NCI-H2196 treated with DMSO at 0.1 percent for 48 hours (cell line): ENCODE data around the gene DYNLRB1.
"Not testable (repeated sequence)": the region's sequence is repeated elsewhere in the genome, so short reads cannot be mapped to it uniquely, and the experiment has no call there.

Source experiments
- DNase-seq: peaks from one replicate; lab custom pipeline; 2025; ENCODE audit not compliant: unreplicated experiment; lab: John Stamatoyannopoulos, UW

Gene DYNLRB1

GRCh38 chr20:34511891-34512265 is 4.3 kb upstream of the DYNLRB1 start:
- no peak for DNase-seq

- no peak for DNase-seq
Measured at GRCh38 chr20:34512266-34512954, 3.8 kb upstream of the DYNLRB1 start.

- DNase-seq, result no peak
Measured at GRCh38 chr20:34512955-34513419, 3.2 kb upstream of the DYNLRB1 start.

DNA sequence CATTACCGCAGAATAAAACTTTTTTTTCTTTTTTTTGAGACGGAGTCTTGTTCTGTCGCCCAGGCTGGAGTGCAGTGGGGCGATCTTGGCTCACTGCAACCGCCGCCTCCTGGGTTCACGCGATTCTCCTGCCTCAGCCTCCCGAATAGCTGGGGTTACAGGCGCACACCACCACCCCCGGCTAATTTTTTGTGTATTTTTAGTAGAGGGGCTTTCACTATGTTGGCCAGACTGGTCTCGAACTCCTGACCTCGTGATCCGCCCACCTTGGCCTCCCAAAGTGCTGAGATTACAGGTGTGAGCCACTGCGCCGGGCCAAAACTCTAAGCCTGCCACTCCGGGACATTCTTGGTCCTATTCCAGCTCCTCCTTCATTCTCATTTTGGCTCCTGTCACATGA is 2.2 kb upstream of the DYNLRB1 start:
- not testable (repeated sequence) for DNase-seq

- DNase-seq, result no peak
Measured at GRCh38 chr20:34514897-34515483, 1.2 kb upstream of the DYNLRB1 start.

DNA sequence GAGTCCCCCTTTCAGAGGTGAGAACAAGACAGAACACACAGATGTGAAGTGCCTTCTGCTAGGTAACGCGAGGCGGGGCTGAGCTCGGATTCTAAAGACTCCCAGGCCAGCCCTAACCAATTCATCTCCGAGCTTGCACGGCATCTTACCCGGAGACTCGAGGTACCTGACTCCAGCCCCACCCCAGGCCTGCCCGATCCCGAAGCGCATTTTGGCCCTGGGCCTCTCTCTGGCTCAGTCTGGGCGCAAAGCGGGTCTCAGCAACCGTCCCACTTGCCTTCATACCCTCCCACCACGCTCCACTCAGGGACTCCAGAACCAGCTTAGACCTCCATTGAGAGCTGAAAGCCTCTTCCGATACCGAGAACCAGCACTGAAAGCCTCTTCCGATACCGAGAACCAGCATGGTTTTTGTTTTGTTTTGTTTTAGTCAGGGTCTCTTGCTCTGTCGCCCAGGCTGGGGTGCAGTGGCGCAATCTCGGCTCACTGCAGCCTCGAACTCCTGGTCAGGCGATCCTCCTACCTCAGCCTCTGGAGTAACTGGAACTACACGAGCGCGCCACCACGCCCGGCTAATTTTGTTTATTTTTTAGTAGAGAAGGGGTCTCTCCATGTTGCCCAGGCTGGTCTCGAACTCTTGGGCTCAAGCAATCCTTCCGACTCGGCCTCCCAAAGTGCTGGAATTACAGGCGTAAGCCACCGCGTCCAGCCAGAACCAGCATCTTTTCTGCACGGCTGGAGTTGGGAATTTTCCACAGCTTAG is 557 bp upstream of the DYNLRB1 start:
- DNase-seq, result peak; percentile 74

- DNase-seq, result no peak
Measured at GRCh38 chr20:34517114-34517505, 888 bp downstream of the DYNLRB1 start.

GRCh38 chr20:34518863-34519262 is 2.6 kb downstream of the DYNLRB1 start:
- DNase-seq, result not testable (repeated sequence)

GRCh38 chr20:34519841-34520240 is 3.6 kb downstream of the DYNLRB1 start:
- not testable (repeated sequence) for DNase-seq

DNA sequence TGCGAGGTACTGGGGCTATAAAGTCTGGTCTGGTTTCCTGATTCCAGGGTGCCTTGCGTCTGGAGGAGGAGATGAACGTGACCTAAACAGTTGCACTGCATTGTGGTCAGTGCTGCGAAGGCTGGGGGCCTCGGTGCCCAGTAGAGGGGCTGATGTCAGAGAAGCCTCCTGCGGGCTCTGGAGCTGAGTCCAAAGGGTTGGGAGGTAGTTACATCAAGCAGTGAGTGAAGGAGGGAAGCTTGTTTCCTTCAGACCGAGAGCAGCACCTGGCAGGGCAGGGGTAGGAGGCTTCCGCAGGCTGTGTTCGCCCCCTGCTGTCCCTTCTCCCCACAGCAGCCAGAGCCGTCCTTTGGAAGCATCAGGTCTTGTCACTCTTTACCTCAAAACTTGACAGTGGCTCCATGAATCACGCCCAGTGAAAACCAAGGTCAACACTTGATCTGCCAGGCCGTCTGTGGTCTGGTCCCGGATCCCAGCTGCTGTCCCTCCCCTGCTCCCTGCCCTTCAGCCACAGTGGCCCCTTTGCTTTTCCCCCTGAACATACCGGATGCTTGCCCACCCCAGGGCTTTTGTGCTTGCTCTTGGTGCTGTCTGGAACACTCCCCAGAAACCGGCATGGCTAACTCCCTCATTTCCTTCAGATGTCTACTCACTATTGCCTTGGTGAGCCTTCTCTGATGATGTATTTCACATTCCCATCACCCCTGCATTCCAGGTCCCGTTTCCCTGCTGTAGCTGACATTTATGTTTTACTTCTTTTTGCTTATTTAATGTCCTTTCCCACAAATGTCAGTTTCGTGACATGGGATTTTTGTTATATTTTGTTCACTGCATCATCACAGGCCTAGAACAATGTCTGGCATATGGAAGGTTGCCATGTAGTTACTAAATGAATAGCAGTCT is 7.0 kb downstream of the DYNLRB1 start:
- peak; percentile 42 for DNase-seq

DNA sequence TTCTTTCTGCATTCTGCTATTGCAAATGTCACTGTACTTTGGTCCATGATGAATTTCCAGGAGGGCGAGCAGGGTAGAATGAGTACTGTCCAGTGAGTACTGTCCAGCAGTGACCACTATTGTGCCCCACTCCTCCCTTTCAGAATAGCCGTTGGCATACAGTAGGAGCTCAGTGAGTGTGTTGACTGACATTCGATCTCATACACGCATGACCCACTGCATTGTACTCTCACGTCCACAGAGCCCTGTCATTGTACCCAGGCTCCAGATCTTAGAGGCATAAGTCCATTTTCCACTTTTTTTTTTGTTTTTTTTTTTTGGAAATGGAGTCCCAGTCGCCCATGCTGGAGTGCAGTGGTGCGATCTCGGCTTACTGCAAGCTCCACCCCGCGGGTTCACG is 8.2 kb downstream of the DYNLRB1 start:
- DNase-seq, result no peak

DNA sequence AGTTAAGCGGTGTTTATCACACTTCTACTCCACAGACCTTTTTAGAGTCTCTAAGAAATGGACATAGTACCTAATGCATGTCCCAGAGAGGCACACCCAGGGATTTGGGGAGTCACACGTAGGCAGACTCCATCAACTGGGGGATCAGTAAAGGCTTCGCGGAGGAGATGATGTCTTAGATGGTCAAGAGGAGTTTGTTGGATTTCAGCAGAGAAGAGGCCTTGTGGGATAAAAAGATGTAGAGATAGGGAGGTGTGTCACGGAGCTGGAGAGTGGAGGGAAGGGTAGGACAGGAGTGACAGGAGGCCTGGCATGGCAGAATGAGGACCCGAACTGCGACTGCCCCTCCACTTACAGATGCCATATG is 9.1 kb downstream of the DYNLRB1 start:
- DNase-seq, result no peak

DNA sequence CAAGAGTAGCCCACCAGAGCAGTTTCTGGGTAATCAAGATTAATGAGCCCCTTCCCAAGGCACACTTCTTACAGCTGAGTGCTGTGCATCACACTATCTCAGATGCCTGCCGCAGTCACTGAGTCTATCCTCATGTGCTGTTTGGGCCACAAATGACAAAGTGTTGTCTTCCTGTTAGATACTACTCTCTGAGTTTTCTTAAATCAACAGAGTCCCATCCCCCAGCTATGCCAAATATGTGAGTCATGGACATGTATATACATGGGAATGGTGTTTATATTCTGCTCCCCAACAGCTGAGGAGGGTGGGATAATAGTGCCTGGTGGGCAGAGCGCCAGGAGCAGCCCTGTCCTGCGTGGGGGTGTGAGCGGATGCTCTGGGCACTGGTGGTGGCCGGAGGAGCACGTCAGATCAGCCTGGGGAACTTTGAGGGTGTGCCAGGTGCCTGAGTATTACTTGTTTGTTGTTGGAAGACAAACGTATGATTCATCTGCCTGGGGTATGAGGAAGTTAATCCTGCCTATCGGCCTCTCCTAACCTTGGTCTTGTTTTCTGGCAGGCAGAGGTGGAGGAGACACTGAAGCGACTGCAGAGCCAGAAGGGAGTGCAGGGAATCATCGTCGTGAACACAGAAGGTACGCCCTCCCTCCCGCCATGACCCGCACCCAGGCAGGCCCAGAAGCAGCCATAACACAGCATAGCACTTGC is 9.6 kb downstream of the DYNLRB1 start:
- DNase-seq, result peak; percentile 94

DNA sequence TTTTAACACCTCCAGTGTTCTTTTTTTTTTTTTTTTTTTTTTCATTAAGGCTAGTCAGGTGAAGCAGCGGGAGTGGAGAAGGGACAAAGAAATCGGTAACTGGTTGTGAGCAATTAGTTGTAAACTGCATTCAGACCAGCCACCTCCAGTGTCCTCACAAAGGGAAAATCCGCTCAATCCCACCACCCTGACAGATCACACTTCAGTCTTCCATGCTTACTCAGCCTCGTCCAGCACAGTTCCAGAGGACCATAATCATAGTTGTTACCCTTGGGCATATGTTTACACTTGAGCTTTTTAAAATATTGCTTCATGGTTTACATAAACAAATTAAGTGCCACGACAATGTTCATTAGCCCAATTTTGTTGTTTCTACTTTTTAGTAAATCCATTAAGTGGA is 10.2 kb downstream of the DYNLRB1 start:
- no peak for DNase-seq

DNA sequence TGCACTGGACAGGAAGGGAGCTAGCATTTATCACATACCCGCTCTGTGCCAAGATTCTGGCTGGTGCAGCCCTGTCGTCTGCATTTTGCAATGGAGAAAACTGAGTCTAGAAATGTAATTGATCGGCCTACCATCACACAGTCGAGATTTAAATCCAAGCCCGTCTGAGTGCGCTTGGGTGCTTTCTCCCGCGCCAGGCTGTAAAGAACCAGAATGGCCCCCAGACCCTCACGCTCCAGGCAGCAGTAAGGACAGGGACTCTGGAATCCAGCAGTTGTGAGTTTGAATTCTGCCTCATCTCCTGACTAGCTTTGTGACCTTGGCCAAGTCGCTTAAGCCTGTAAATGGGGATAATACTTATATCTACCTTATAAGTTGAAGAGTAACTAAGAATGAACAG is 10.8 kb downstream of the DYNLRB1 start:
- no peak for DNase-seq

- DNase-seq, result no peak
Measured at GRCh38 chr20:34528921-34529297, 12.7 kb downstream of the DYNLRB1 start.

DNA sequence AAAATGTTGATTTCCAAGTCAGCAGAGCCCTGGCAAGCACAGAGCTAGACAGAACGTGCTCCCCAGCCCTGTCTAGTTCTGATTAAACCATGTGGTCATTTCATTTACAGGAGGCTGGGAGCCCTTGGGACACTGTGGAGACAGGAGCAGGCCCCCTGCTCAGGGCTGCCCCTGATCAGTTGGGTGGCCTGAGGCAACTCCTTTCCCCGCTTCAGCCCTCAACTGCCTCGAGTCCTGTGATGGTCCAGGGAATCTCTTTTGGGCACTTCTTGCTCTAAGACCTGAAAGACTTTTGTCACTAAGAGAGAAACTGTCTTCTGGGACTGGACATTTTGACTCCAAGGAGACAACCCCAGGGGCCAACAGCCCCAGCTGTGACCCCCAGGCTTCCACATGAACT is 13.5 kb downstream of the DYNLRB1 start:
- DNase-seq, result no peak

DNA sequence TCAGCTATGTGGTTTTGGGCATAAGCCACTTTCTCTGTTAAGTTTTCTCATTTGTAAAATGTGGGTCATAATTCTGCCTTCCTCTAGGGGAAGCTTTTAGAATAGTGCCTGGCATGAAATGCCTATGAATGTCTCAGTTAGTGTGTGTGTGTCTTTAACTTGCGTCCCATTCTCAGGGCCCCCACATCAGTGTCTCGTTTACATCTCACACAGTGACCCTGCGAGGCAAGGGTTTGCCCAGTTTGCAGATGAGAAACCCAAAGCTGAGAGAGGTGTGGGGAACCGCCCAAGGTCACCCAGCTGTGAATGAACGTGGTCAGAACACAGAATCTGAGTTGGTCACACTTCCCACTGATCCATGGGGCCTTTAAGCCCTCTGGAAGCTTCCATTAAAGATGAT is 14.1 kb downstream of the DYNLRB1 start:
- DNase-seq, result no peak

DNA sequence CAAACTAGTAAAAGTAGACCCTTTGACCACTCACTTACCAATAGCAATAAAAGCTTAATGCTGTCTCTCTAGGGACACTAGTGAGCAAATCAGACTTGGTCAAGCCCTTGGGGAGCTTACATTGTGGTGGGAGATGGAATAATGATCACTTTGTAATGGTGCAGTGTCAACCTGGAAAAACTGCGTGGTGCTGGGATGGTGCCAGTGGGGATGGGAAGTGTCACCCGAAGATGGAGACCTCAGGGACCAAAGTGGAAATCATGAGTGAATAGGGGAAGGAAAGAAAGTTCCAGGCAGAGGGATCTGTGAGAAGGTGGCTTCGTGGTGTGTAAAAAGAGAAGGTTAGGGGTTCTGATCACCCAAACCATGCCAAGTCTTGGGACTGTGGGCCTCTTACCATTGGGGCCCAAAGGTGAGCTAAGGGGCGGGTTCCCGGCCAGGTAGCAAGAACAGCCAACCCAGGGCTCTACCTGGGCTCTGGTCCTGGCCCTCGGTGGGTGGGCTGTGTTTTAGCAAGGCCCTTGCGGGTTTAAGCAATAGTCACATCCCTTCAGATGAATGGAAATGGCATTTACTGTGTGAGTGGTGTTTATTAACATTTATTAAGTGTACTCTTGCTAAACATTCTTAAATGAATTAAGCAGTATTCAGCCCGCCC is 15.5 kb downstream of the DYNLRB1 start:
- DNase-seq, result no peak

- no peak for DNase-seq
Measured at GRCh38 chr20:34532320-34532719, 16.1 kb downstream of the DYNLRB1 start.
